ENCODE measurements around the gene MUC5AC.
"Not testable (repeated sequence)": the region's sequence is repeated elsewhere in the genome, so short reads cannot be mapped to it uniquely, and the experiment has no call there.

The MUC5AC gene

GRCh38 chr11:1162491-1163311, 4.9 kb downstream of the MUC5AC start:
- peak; percentile 28 for DNase-seq (ENCODE audit: low spot score)

DNA sequence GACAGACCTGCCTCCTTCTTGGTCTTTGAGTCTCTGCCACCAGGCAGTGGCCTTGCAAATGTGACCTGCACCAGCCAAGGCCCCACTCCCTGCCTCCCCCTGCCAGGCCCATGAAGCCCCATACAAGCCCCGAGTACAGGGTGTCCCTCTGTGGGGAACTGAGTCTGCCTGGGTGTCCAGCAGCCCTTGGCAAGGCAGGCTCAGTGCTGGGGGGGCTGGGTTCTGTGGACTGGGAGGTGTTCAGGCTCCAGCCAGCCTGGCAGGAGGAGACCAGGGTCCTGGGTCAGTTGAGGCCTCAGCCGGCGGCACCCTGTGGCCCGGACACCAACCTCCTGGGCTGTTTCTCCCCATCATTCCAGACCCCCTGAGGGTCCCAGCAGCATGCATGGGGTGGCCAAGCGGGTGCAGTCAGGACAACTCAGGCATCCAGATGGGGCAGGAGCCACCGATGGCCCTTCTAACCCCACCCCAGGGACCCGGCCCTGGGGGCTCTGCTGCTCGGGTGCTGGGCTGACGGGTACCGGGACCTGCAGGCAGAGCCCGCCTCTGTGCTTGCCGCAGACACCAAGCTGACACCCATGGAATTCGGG, 5.7 kb downstream of the MUC5AC start:
- DNase-seq (ENCODE audit: low spot score): peak; percentile 34

DNA sequence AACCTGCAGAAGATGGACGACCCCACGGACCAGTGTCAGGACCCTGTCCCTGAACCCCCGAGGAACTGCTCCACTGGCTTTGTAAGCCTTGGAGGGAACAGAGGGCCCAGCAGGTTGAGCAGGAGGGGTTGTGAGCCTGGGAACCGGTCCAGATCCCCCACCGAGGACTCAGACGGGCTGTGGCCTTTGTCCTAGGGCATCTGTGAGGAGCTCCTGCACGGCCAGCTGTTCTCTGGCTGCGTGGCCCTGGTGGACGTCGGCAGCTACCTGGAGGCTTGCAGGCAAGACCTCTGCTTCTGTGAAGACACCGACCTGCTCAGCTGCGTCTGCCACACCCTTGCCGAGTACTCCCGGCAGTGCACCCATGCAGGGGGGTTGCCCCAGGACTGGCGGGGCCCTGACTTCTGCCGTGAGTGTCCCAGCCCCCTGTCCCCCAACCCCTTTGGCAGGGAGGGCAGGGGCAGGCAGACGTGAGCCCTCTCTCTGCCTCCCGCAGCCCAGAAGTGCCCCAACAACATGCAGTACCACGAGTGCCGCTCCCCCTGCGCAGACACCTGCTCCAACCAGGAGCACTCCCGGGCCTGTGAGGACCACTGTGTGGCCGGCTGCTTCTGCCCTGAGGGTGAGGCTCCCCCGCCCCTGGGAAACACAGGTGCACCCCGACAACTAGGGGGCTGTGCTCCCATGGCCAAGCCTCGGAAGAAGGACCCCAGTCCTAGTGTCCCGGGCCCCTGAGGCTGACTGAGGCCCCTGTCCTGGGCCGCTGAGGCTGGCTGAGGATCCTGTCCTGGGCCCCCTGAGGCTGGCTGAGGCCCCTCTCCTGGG, 6.4 kb downstream of the MUC5AC start:
- DNase-seq (ENCODE audit: low spot score): peak; percentile 31

DNA sequence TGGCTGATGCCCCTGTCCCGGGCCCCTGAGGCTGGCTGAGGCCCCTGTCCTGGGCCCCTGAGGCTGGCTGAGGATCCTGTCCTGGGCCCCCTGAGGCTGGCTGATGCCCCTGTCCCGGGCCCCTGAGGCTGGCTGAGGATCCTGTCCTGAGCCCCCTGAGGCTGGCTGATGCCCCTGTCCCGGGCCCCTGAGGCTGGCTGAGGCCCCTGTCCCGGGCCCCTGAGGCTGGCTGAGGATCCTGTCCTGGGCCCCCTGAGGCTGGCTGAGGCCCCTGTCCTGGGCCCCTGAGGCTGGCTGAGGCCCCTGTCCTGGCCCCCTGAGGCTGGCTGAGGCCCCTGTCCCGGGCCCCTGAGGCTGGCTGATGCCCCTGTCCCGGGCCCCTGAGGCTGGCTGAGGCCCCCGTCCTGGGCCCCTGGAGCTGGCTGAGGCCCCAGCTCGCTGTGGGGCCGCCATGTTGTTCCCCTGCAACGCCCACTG, 7.1 kb downstream of the MUC5AC start:
- DNase-seq (ENCODE audit: low spot score): not testable (repeated sequence)

GRCh38 chr11:1165256-1166041, 7.7 kb downstream of the MUC5AC start:
- DNase-seq (ENCODE audit: low spot score): peak; percentile 28

DNA sequence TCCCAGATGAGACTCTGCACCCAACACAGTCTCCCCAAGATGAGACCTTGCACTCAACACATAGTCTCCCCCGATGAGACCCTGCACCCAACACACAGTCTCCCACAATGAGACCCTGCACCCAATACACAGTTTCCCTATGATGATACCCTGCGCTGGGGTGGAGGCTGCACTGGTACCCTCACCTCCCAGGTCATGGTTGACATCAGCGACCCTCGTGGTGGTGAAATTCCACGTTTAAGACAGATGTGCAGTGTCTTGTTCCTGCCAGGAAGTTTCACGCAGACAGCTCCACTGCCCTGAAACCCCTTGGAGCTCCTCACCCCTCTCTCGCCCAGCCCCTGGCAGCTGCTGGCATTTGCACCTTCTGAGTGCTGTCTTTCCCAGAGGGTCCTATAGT, 9.5 kb downstream of the MUC5AC start:
- peak; percentile 19 for DNase-seq (ENCODE audit: low spot score)

DNA sequence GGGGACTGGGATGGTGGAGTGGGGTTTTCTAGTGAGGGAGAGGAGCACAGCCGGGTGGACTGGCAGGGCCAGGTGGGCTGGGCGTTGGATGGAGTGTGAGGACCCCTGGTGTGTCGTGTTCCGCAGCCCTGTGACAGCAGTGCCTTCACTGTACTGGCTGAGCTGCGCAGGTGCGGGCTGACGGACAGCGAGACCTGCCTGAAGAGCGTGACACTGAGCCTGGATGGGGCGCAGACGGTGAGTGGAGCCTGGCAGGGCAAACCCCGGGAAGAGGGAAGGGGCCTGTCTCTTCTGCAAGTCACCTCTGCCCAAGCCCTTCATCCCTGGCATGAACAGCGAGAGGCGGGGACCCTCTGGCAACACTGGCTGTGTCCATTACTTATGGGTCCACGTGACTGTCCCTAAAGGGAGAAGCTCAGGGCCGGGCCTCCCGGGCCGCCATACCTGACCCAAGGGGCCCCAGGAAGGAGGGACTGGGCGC, 10.0 kb downstream of the MUC5AC start:
- DNase-seq (ENCODE audit: low spot score): peak; percentile 23

- peak; percentile 30 for DNase-seq (ENCODE audit: low spot score)
These were observed 10.5 kb downstream of the MUC5AC start for GRCh38 chr11:1168256-1168655.

GRCh38 chr11:1168721-1169161, 11.0 kb downstream of the MUC5AC start:
- DNase-seq (ENCODE audit: low spot score): no peak

DNA sequence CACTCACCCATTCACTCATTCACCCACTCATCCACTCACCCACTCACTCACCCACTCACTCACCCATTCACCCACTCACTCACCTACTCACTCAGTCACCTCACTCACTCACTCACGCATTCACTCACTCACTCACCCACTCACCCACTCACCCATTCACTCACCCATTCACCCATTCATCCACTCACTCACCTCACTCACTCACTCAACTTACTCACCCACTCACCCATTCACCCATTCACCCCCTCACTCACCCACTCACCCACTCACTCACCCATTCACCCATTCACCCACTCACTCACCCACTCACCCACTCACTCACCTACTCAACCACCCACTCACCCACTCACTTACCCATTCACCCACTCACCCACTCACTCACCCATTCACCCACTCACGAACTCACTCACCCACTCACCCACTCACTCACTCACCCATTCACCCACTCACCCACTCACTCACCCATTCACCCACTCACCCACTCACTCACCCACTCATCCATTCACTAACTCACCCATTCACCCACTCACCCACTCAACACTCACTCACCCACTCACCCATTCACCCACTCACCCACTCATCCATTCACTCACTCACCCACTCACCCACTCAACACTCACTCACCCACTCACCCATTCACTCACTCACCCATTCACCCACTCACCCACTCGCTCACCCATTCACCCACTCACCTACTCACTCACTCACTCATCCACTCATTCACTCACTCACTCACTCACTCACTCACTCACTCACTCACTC, 13.7 kb downstream of the MUC5AC start:
- no peak for DNase-seq (ENCODE audit: low spot score)

DNA sequence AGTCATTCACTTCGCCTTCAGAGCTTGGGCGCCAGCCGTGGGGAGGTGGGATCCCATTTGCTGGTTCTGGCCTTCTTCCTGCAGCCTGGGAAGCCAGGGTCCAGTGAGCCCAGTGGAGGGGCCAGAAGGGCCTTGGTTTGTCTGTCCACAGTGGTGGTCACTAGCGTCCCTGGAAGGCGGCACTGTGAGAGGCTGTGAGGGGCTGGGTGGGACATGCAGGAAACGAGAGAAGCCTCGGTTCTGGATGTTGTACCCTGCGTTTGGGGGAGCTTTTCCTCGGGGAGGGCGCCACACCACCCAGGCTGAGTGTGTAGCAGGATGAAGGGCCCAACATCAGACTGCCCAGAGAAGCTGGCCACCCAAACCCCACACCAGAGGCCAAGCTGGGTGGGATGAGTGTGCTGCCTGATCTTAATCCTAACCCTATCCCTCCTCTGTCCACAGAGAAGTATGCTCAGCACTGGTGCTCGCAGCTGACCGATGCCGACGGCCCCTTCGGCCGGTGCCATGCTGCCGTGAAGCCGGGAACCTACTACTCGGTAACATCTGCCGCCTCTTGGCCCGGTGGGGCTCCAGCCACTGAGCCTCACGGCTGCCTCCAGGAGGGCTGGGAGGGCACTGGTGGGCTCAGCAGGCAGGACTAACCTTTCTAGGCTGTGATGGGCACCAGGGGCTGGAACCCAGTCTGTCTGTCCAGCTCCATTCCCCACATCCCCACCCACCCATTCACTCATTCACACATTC, 14.4 kb downstream of the MUC5AC start:
- no peak for DNase-seq (ENCODE audit: low spot score)

GRCh38 chr11:1172729-1173117, 15.0 kb downstream of the MUC5AC start:
- no peak for DNase-seq (ENCODE audit: low spot score)

DNA sequence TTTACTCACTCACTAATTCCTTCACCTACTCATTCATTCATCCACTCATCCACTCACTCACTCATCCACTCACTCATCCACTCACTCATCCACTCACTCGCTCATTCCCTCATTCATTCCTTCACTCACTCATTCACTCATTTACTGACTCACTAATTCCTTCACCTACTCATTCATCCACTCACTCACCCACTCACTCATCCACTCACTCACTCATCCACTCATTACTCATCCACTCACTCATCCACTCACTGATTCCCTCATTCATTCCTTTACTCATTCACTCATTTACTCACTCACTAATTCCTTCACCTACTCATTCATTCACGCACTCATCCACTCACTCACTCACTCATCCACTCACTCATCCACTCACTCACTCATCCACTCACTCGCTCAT, 15.6 kb downstream of the MUC5AC start:
- not testable (repeated sequence) for DNase-seq (ENCODE audit: low spot score)

DNA sequence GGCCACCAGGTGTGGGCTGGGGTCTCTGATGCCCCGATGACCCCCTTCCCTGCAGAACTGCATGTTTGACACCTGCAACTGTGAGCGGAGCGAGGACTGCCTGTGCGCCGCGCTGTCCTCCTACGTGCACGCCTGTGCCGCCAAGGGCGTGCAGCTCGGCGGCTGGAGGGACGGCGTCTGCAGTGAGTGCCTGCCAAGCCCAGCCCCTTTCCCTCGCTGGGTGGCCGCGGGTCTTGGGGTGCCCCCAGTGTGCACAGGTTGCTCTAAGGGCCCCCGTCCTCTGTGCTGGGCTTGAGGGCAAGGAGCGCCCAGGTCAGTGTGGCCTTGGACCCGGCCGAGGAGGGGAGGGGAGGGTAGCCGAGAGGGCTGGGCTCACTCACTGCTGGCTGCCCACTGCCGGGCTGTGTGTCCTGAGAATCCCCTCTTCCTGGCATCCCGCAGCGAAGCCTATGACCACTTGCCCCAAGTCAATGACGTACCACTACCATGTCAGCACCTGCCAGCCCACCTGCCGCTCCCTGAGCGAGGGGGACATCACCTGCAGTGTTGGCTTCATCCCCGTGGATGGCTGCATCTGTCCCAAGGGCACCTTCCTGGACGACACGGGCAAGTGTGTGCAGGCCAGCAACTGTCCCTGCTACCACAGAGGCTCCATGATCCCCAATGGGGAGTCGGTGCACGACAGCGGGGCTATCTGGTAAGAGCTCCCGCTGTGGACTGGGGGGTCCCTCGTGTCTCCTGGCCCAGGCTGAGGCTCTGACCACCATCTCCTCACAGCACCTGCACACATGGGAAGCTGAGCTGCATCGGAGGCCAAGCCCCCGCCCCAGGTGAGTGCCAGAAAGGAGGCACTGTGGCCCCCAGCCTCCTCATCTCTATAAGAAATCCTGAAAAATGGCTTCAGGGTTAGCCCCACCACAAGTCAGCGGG, 17.0 kb downstream of the MUC5AC start:
- DNase-seq (ENCODE audit: low spot score): no peak

GRCh38 chr11:1175461-1176223, 17.9 kb downstream of the MUC5AC start:
- DNase-seq (ENCODE audit: low spot score): no peak

DNA sequence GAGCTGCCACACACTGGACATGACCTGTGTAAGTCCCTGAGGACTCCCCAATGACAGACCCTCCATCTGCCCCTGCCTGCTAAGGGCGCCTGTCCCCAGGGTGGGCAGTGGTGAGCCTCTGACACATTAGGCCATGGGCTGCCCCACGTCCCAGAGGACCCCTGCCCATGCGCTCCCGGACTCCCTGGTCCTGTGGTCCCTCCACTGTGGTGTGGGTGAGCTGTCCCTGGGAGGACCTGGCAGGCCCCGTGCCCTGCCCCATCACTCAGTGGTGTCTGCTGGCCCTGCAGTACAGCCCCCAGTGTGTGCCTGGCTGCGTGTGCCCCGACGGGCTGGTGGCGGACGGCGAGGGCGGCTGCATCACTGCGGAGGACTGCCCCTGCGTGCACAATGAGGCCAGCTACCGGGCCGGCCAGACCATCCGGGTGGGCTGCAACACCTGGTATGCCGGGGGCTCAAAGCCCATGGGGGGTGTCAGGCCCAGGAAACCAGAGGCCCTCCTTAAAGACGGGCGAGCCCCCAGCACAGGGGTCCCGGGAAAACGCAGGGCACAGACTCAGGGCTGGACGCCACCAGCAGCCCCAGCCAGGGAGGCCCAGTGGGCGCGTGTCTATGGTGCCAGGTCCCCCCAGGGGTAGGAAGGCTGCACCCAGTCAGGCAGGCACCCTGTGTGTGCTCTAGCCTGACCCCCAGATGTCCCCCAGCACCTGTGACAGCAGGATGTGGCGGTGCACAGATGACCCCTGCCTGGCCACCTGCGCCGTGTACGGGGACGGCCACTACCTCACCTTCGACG, 18.7 kb downstream of the MUC5AC start:
- DNase-seq (ENCODE audit: low spot score): no peak

- no peak for DNase-seq (ENCODE audit: low spot score)
These were observed 19.4 kb downstream of the MUC5AC start for GRCh38 chr11:1177020-1177770.
